ENCODE data around the gene PSMD9. TPM values are rescaled to one million over a fixed set of nuclear protein-coding genes. Genes with fewer than 3 reads are reported as not detected.

The PSMD9 gene
- total RNA-seq, 1 experiment from 2014 or later, result 39.9 TPM

- H2BK15ac ChIP-seq (ENCODE audit: low read depth, low read length), result no peak overlapping the region
- H3K79me1 ChIP-seq (ENCODE audit: insufficient read depth, low read depth, low read length, poor library complexity, severe bottlenecking), result no peaks in the 10 kb centered on the region
- no peak overlapping the region for H2AFZ ChIP-seq (ENCODE audit: low read length)
- H3K4me1 ChIP-seq (ENCODE audit: insufficient read depth, low read length), result peaks cover 4% of the 10 kb centered on the region; the same call in 1 of the 2 replicates
- H2BK5ac ChIP-seq (ENCODE audit: insufficient read length, low read length), result no peak overlapping the region
- no peak overlapping the region for H3K4ac ChIP-seq (ENCODE audit: low read depth, low read length)
- H4K20me1 ChIP-seq (ENCODE audit: control insufficient read depth, insufficient read depth, insufficient read length), result no peaks in the 10 kb centered on the region
- H3K4me2 ChIP-seq (ENCODE audit: insufficient read depth, insufficient read length, low read length), result no peak overlapping the region
- no peak overlapping the region for H2BK20ac ChIP-seq (ENCODE audit: low read depth, low read length, poor library complexity, severe bottlenecking)
- no peaks in the 10 kb centered on the region for H3K79me2 ChIP-seq (ENCODE audit: insufficient read depth, low read length)
- no peak for DNase-seq
- Mint-ChIP-seq H3K4me1 (peaks cover 16 to 21% of the 10 kb centered on the region in 2 experiments), H3K27ac (no peak overlapping the region), H3K27me3 (ENCODE audit: low read depth) (no peaks in the 10 kb centered on the region), H3K36me3 (ENCODE audit: insufficient read depth in 1 of 3, low read depth in 3 of 3) (peaks cover 4 to 8% (median 8%) of the 10 kb centered on the region in 3 experiments; a peak in 6 of 7 replicates), H3K9me3 (peaks cover 3 to 7% of the 10 kb centered on the region in 2 experiments; a peak in 3 of 5 replicates), H3K4me3 (no peak overlapping the region)
- no peak overlapping the region for H3K27ac ChIP-seq (ENCODE audit: insufficient read length, low read depth, low read length)
- H3K23ac ChIP-seq (ENCODE audit: insufficient read length, low read depth, low read length), result no peak overlapping the region
- no CpG with 5 or more reads among the region's 2 CpGs for WGBS (ENCODE audit: extremely low coverage, insufficient read length, low lambda C conversion rate)
- no peak overlapping the region for H3K9ac ChIP-seq (ENCODE audit: extremely low read depth, insufficient read length, low read length)
- no peak overlapping the region for H4K91ac ChIP-seq (ENCODE audit: insufficient read length, low read depth, low read length)
- H2BK12ac ChIP-seq (ENCODE audit: insufficient read length, low read depth, low read length), result no peak overlapping the region
- H3T11ph ChIP-seq (ENCODE audit: low read length), result no peak overlapping the region
- H4K5ac ChIP-seq (ENCODE audit: insufficient read length, low read depth, low read length), result no peak overlapping the region
- H3K27me3 ChIP-seq (ENCODE audit: insufficient read depth, low read length), result no peaks in the 10 kb centered on the region
- H3K23me2 ChIP-seq (ENCODE audit: insufficient read length, low read depth, low read length, poor library complexity, severe bottlenecking), result no peaks in the 10 kb centered on the region
- no peak overlapping the region for H3K14ac ChIP-seq (ENCODE audit: insufficient read depth, low read length)
- H3K56ac ChIP-seq (ENCODE audit: insufficient read length, low read depth, low read length), result no peak overlapping the region
- H3K18ac ChIP-seq (ENCODE audit: insufficient read length, low read depth, low read length), result no peak overlapping the region
- TF ChIP-seq CTCF (conservative IDR thresholded peaks at IDR 0.05), result no peak
- H2BK120ac ChIP-seq (ENCODE audit: low read depth, low read length, poor library complexity, severe bottlenecking), result no peak overlapping the region
- no peak overlapping the region for H4K8ac ChIP-seq (replicated peaks; ENCODE audit: insufficient read length, low read depth, low read length)
- no peak overlapping the region for H2AK5ac ChIP-seq (ENCODE audit: insufficient read length, low read length)
- no peaks in the 10 kb centered on the region for H3K9me3 ChIP-seq (ENCODE audit: control insufficient read depth, low read depth, low read length)
Measured at GRCh38 chr12:121934309-121934664, 45.7 kb downstream of the PSMD9 start.

Measured in H9 (cell line).